Measurements from ENCODE around the gene CHIC2. TPM values are rescaled to one million over a fixed set of nuclear protein-coding genes. Genes with fewer than 3 reads are reported as not detected.

The CHIC2 gene
- total and polyA plus RNA-seq, 2 experiments from 2014 or later = 111 to 137 TPM

GRCh38 chr4:54004463-54004862, 59.9 kb downstream of the CHIC2 start:
- Histone ChIP-seq H3K9me3 (ENCODE audit: low read depth) (no peaks in the 10 kb centered on the region), H3K9me2 (ENCODE audit: insufficient read depth) (no peaks in the 10 kb centered on the region), H3K4me1 (ENCODE audit: insufficient read depth) (peaks cover 13% of the 10 kb centered on the region; the same call in 1 of the 2 replicates), H3K79me2 (ENCODE audit: insufficient read depth) (peaks cover 95% of the 10 kb centered on the region), H4K20me1 (ENCODE audit: insufficient read depth) (no peaks in the 10 kb centered on the region), H3K4me2 (ENCODE audit: unreplicated experiment) (no peak overlapping the region), H3F3A (ENCODE audit: insufficient read depth) (peaks cover 40% of the 10 kb centered on the region), H3K27ac (no peak overlapping the region), H2AFZ (no peak overlapping the region), H3K36me3 (ENCODE audit: low read depth) (peaks cover 66% of the 10 kb centered on the region), H3K9ac (no peak overlapping the region), H3K4me3 (no peak overlapping the region), H3K27me3 (replicated peaks; ENCODE audit: insufficient read depth) (no peaks in the 10 kb centered on the region)
- TF ChIP-seq EZH2phosphoT487 (IDR thresholded peaks at IDR 0.05; ENCODE audit: insufficient read depth, low read depth) (no peak), EZH2 (IDR thresholded peaks at IDR 0.05; ENCODE audit: insufficient read depth, poor library complexity, severe bottlenecking) (no peak)
- in situ Hi-C loops (cut with MboI) = no loop called here
- WGBS, 2 experiments (ENCODE audit: low coverage in 1 of 2, low lambda C conversion rate in 2 of 2, missing lambda C conversion rate in 2 of 2) = 79 to 87% methylated on average over 2 of the region's 2 CpGs
- DNase-seq = peak; percentile 19

- Histone ChIP-seq H3F3A (ENCODE audit: insufficient read depth) (peaks cover 24% of the 10 kb centered on the region), H3K36me3 (ENCODE audit: low read depth) (peaks cover 62% of the 10 kb centered on the region), H3K27ac (no peak overlapping the region), H3K9me3 (ENCODE audit: low read depth) (no peaks in the 10 kb centered on the region), H3K4me1 (ENCODE audit: insufficient read depth) (peaks cover 13% of the 10 kb centered on the region; the same call in 1 of the 2 replicates), H3K4me3 (no peak overlapping the region), H3K79me2 (ENCODE audit: insufficient read depth) (peaks cover 81% of the 10 kb centered on the region), H3K9ac (no peak overlapping the region), H4K20me1 (ENCODE audit: insufficient read depth) (no peaks in the 10 kb centered on the region), H3K9me2 (ENCODE audit: insufficient read depth) (no peaks in the 10 kb centered on the region), H3K4me2 (ENCODE audit: unreplicated experiment) (no peak overlapping the region), H2AFZ (no peak overlapping the region), H3K27me3 (replicated peaks; ENCODE audit: insufficient read depth) (no peaks in the 10 kb centered on the region)
- in situ Hi-C loops (cut with MboI) = no loop called here
- TF ChIP-seq EZH2phosphoT487 (IDR thresholded peaks at IDR 0.05; ENCODE audit: insufficient read depth, low read depth) (no peak), EZH2 (IDR thresholded peaks at IDR 0.05; ENCODE audit: insufficient read depth, poor library complexity, severe bottlenecking) (no peak)
- WGBS, 2 experiments (ENCODE audit: low coverage in 1 of 2, low lambda C conversion rate in 2 of 2, missing lambda C conversion rate in 2 of 2) = 97 to 98% methylated on average over 10 of the region's 10 CpGs
- no peak for DNase-seq
Measured at GRCh38 chr4:54001668-54002365, 62.6 kb downstream of the CHIC2 start.

GRCh38 chr4:53997898-53998297, 66.5 kb downstream of the CHIC2 start:
- no peak overlapping the region for H3K4me3 ChIP-seq
- H3K36me3 ChIP-seq (ENCODE audit: low read depth) = peaks cover 50% of the 10 kb centered on the region
- no peaks in the 10 kb centered on the region for H4K20me1 ChIP-seq (ENCODE audit: insufficient read depth)
- no peak overlapping the region for H2AFZ ChIP-seq
- H3K27me3 ChIP-seq (replicated peaks; ENCODE audit: insufficient read depth) = no peaks in the 10 kb centered on the region
- TF ChIP-seq EZH2 (IDR thresholded peaks at IDR 0.05; ENCODE audit: insufficient read depth, poor library complexity, severe bottlenecking) (no peak), EZH2phosphoT487 (IDR thresholded peaks at IDR 0.05; ENCODE audit: insufficient read depth, low read depth) (no peak)
- H3K9me3 ChIP-seq (ENCODE audit: low read depth) = no peaks in the 10 kb centered on the region
- no peak overlapping the region for H3K4me2 ChIP-seq (ENCODE audit: unreplicated experiment)
- in situ Hi-C loops (cut with MboI) = no loop called here
- H3K9me2 ChIP-seq (ENCODE audit: insufficient read depth) = no peaks in the 10 kb centered on the region
- no peak overlapping the region for H3K9ac ChIP-seq
- no peak overlapping the region for H3K27ac ChIP-seq
- H3F3A ChIP-seq (ENCODE audit: insufficient read depth) = peaks cover 27% of the 10 kb centered on the region
- no peaks in the 10 kb centered on the region for H3K4me1 ChIP-seq (ENCODE audit: insufficient read depth)
- DNase-seq = no peak
- H3K79me2 ChIP-seq (ENCODE audit: insufficient read depth) = peaks cover 61% of the 10 kb centered on the region
- 48 to 50% methylated on average over 4 of the region's 4 CpGs for WGBS, 2 experiments (ENCODE audit: low coverage in 1 of 2, low lambda C conversion rate in 2 of 2, missing lambda C conversion rate in 2 of 2)

GRCh38 chr4:53994382-53995102, 69.9 kb downstream of the CHIC2 start:
- H3K27ac ChIP-seq = no peak overlapping the region
- no peak for DNase-seq
- H3K9me3 ChIP-seq (ENCODE audit: low read depth) = no peaks in the 10 kb centered on the region
- H3K9ac ChIP-seq = no peak overlapping the region
- no peak overlapping the region for H2AFZ ChIP-seq
- H3K27me3 ChIP-seq (replicated peaks; ENCODE audit: insufficient read depth) = no peaks in the 10 kb centered on the region
- H3K9me2 ChIP-seq (ENCODE audit: insufficient read depth) = no peaks in the 10 kb centered on the region
- H3K4me2 ChIP-seq (ENCODE audit: unreplicated experiment) = no peak overlapping the region
- peaks cover 33% of the 10 kb centered on the region for H3K4me1 ChIP-seq (ENCODE audit: insufficient read depth)
- in situ Hi-C loops (cut with MboI) = no loop called here
- WGBS, 2 experiments (ENCODE audit: low coverage in 1 of 2, low lambda C conversion rate in 2 of 2, missing lambda C conversion rate in 2 of 2) = 98% methylated on average over 5 of the region's 5 CpGs
- peaks cover 30% of the 10 kb centered on the region for H3K79me2 ChIP-seq (ENCODE audit: insufficient read depth)
- TF ChIP-seq EZH2 (IDR thresholded peaks at IDR 0.05; ENCODE audit: insufficient read depth, poor library complexity, severe bottlenecking) = no peak
- no peak for TF ChIP-seq EZH2phosphoT487 (IDR thresholded peaks at IDR 0.05; ENCODE audit: insufficient read depth, low read depth)
- H3K36me3 ChIP-seq (ENCODE audit: low read depth) = peaks cover 24% of the 10 kb centered on the region
- H3F3A ChIP-seq (ENCODE audit: insufficient read depth) = peaks cover 53% of the 10 kb centered on the region
- no peaks in the 10 kb centered on the region for H4K20me1 ChIP-seq (ENCODE audit: insufficient read depth)
- no peak overlapping the region for H3K4me3 ChIP-seq

Data from GM23248 (cell line).